SIG-M5 (cell line): ENCODE data around the gene RASA3.
"Not testable (repeated sequence)": the region's sequence is repeated elsewhere in the genome, so short reads cannot be mapped to it uniquely, and the experiment has no call there.

Experiments used
- DNase-seq: peaks from one replicate; lab custom pipeline; 2025; lab: John Stamatoyannopoulos, UW

The RASA3 gene

DNA sequence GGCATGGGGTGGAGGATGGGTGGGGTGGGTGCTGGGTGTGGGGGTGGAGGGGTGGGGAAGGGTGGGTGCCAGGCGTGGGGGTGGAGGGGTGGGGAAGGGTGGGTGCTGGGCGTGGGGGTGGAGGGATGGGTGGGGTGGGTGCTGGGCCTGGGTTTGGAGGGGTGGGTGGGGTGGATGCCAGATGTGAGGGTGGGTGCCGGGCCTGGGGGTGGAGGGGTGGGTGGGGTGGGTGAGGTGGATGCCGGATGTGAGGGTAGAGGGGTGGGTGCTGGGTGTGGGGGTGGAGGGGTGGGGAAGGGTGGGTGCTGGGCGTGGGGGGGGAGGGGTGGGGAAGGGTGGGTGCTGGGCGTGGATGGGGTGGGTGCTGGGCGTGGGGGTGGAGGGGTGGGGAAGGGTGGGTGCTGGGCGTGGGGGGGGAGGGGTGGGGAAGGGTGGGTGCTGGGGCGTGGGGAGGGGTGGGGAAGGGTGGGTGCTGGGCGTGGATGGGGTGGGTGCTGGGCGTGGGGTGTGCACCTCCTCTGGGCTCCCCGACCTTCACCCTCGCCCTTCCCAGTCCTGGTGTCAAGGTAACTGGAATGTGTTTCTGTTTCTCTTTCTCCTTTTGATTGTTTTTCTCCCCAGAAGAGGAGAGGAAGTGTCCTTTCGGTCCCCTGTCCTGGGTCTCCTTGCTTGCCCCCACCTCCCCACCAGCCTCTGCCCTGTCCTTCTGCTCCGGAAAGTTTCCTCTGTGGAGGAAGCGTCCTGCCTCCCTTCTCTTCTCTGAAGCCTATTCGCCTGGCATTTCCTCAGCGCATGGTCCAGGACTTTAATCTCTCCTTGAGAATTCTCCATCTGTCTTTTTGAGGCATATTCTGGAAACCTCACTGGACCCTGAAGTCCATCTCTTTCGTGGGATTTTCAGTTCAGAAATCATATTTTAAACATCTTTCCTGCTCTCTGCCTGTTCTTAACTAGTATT is 23.8 kb upstream of the RASA3 start:
- DNase-seq = no peak

DNA sequence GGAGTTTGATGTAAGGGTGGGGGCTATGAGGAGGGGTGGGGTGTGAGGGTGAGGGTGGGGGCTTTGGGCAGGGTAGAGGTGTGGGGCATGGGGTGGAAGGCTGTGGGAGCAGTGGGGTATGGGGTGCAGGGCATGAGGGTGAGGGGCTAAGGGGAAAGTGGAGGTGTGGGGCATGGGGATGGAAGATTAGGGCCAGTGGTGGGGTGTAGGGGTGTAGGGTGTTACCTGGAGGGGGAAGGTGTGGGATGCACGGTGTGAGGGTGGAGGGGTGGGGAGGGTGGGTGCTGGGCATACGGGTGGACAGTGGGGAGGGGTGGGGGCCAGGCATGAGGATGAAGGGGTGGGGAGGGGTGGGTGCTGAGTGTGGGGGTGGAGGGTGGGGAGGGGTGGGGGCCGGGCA is 22.9 kb upstream of the RASA3 start:
- DNase-seq = no peak

DNA sequence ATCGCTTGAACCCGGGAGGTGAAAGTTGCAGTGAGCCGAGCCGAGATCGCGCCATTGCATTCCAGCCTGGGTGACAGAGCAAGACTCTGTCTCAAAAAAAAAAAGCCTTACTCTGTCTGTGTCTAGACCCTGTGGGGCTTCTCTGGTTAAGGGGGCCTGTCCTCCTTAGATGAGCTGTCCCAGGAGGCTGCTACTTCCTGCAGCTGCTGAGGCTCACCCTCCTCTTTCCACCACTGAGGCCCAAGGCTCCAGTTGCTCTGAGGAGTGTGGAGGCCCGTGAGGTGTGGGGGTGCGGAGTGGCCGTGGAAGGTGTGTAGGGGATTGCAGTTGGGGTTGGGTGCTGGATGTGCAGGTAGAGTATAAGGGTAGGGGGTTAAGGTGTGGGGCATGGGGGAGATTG is 22.1 kb upstream of the RASA3 start:
- DNase-seq = no peak

DNA sequence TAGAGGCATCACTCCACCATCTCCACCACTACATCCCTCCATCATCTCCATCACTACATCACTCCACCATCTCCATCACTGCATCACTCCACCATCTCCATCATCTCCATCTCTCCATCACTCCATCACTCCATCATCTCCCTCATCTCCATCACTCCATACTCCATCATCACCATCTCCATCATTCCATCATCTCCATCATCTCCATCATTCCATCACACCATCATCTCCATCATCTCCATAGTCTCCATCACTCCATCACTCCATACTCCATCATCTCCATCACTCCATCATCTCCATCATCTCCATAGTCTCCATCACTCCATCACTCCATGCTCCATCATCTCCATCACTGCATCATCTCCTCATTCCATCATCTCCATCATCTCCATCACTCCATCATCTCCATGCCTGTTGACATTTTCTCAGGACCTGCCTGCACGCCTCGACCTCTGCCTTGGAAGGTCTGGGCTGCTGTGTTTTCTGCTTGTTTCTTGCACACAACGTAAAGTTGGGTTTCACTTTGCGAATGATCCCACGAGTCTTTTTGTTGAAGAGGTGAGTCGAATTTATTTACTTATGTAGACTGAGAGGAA is 21.2 kb upstream of the RASA3 start:
- DNase-seq = no peak

DNA sequence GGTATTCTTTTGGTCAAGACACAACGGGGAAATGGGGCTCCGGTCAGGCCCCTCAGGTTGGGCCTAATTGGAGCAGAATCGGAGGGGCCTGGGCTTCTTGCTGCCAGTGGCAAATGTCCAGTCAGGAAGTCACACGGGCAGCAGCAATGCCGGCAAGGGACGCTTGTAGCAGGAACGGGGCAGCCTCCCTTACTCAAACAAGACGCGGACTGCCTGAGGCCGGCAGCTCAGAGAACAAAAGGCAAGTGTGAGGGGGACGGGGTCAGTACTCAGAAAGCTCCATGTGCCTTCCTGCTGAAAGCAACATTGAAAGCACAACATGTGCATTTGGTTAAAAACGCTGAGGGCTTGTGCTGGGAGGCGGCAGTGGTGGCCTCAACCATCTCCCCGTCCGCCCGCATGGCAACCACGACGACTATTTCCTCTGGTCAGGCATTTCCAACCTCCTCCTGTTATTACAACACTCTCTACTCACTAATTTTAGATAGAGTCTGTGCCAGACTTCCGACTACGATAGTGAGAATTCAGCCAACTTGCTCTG is 20.5 kb upstream of the RASA3 start:
- DNase-seq = no peak

DNA sequence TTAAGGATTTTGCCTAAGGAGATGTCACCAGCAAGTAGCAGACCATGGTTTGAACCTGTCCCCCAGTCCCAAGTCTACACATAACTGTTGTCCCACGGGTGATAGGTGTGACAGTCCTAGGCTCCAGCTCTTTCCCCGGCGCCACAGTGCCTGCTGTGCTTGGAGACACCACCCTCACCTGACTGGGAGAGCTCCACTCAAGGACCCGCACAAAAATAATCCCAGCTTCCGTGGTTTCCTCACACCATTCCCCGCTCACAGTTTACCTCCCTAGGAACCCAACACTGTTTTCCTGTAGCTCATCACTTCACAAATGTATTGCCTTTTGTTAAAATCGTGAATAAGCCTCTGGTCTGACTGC is 19.8 kb upstream of the RASA3 start:
- DNase-seq = no peak

DNA sequence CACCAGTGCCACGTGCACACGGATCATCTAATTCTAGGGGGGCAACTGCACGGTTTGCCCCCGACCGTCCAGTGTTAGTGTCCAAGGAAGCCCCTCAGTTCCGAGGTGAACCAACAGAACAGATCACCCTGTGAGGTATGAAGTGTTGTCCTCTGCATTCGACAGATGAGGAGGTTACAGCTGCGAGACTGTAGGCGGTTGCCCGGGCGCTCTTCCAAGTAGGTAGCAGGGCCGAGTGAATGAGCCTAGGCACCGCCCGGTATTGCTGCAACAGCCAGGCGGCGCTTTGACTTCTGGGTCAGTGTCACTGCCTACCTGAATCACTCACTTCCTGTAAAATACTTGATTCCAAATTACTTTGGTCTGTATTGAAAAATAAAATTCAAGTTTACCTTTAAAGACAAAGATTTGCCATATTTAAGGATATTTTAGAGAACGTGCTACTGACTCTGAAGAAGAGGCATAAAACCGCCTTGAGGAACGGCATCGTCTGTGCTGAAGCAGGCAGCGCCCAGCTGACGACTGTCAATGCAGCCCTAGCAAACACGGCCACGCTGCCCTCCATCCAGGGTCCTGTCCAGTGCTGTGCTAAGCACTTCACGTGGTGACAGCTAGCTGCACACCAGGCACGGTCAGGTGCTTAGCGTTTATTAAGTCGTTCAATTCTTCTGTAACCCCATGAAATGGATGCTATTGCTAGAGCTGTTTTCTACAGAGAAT is 19.3 kb upstream of the RASA3 start:
- no peak for DNase-seq

DNA sequence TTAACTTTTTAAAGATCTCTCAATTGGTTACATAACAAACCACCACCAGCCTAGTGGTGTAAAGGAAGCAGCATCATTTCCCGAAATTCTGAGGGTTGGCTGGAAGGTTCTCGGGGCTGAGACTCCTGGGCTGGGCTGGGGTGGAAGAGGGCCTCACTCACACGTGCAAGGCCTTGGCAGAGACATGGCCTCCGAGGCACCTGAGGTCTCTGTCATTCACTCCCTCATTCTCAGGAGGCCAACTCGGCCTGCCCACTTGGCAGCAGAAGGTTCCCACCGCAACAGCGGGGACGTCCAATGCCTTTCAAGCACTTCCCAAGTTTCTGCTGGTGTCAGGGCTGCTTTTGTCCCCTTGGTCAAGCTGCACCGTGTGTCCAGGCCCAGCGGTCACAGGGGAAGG is 18.6 kb upstream of the RASA3 start:
- DNase-seq = no peak

DNA sequence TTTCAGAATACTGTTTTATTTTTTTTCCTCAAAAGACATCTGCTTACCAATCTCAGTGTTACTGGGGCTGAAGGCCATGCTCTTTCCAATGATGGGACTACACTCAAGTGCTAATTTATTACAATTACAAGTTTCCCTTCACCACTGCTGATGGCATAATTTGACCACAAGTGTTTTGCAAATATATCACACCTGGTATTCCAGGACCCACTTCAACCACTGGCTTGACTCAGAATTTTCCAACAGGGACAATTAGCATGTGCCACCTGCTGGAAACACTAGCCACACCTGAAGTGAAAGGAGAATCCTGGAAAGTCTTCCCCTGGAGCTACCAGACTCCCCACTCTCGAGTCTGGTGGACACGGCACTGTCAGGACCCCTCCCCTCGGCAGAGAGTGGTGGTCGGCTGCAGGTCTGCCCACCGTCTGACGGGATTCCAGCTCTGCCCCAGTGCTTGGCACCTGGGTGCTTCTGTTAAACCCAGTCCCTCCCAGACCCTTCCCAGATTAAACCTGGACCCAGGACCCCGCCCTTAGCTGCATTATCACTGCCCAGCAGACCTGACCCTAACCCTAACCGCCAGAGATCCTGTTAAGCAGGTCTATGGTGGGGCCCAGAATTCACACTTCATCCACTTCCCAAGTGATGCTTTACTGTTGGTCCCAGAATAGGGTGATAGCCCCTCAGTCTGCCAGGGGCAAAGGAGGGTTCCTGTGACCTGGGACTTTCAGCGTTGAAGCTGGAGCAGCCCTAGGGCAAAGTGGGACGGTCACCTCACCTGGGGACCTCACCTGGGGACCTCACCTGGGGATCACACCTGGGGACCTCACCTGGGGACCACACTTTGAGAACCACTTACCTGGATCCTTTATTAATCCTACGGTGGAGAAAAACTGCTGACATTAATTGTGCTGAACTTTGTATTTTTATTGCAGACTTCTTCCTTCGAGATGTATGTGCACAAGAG is 17.6 kb upstream of the RASA3 start:
- DNase-seq = no peak

DNA sequence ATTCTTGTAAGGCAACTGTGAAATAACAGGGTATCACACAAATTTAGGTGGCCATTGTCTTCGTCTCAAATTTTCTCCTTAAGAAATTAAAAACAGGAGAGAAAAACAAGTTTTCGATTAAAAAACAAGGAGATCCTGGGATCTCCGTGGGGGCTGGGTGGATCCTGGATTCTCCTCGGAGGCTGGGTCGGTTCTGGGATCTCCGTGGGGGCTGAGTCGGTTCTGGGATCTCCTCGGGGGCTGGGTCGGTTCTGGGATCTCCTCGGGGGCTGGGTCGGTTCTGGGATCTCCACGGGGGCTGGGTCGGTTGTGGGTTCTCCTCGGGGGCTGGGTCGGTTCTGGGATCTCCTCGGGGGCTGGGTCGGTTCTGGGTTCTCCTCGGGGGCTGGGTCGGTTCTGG is 16.5 kb upstream of the RASA3 start:
- DNase-seq = not testable (repeated sequence)

DNA sequence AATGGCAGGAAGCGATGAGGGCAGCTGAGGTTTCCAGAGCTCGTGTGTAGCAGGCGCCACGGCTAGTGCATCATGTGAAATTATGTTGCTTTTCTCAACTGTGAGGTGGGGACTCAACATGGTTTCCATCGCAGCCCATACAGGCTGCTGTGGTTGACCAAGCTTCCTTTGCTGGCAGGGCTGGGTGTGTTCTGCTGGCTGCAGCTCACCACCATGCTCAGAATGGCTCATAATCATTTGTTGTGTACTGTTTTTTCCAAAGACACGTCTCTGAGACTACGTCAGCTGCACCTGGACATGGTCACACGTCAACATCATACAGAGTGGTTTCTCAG is 16.1 kb upstream of the RASA3 start:
- no peak for DNase-seq

DNA sequence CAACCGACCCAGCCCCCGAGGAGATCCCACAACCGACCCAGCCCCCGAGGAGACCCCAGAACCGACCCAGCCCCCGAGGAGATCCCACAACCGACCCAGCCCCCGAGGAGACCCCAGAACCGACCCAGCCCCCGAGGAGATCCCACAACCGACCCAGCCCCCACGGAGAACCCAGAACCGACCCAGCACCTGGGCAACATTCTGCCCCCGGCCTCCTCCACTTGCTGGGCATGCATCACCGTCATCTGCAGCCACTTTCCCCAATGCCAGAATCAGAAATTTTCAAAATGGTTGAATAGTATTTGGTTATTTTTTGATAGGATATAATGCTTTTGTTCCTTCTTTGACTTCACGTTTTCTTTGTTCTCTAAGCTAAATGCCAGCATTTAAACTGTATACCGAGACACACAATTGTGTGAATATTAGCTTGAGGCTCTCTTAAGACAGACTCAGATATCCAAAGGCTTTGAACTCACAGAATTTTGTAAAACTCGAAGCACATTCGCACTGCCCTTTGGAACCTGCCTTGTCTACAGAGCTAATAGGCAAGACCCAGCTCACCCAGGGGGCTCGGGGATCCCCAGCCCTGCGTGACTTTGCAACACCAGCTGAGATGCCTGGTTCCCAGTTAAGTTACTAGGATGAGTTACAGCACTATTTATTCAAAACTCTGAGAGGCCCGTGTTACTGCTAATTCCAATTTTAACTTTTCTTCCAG is 15.5 kb upstream of the RASA3 start:
- DNase-seq = no peak

DNA sequence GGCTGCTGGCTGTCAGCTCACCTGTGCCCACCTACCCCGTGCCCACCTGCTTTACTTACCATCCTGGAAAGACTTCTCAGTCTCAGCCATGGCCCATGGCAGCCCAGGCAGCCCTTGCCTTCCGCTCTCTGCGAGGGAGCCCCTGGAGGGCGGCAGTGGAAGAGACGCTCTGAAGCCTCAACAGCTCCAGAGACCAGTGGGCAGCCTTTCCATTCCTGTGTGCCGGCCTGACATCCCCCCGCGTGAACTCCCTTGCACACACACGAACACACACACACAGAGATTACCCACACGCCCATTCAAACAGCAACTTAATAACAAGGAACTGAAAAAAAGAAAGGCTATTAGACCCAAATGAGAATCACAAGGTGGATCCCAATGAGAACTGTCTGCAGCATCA is 14.2 kb upstream of the RASA3 start:
- no peak for DNase-seq

DNA sequence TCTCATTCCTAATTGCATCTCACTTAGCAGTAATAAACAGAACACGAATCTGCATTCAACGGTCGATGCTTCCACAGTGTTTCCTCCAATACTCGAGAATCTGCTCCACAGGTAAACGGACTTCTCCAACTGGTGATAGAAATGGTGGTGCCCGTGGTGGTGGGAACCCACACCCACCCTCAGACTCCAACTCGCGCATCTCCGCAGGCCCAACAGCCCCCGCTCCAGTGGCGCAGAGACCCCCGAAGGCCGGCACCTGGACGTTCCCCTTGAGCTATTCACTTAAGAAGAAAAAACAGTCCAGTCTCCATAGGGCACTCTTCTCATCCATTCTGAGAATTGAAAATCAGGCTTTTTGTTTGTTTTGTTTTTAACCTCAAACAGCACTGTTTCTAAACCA is 13.8 kb upstream of the RASA3 start:
- no peak for DNase-seq

DNA sequence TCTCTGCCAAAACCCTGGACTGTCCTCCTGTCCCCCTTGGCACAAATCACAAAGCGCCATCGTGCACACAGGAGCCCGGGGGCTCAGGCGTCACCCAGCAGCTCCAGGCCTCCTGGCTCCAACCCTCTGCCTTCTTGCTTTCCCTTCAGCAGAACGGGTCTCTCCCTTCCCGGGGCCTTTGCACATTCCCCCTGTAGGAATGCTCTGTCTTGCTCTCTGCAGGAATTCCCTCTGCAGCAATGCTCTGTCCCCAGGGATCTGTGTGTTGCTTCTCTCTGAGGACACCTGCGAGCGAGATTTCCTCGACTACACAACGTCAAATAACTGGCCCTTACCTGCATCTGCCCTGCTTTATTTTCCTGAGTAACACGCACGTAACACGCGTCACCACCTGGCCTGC is 13.3 kb upstream of the RASA3 start:
- no peak for DNase-seq

DNA sequence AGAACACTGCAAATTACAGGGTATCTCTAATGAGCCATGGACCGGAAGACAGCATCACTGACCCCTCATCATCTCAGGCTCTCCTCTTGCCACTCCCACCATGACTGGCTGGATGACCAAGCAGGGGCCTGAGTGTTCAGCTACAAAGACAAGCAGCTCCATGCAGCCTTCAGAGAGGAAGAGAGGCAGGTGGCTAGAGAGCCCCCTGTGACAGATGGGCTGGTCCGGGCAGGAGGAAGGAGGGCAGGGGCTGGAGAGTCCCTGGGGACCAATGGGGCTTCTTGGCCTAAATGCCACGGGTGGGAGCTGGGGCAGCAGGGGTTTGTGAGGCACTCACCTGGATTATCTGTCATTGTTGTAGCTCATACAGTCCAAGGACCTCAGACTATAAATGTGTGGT is 12.8 kb upstream of the RASA3 start:
- no peak for DNase-seq

DNA sequence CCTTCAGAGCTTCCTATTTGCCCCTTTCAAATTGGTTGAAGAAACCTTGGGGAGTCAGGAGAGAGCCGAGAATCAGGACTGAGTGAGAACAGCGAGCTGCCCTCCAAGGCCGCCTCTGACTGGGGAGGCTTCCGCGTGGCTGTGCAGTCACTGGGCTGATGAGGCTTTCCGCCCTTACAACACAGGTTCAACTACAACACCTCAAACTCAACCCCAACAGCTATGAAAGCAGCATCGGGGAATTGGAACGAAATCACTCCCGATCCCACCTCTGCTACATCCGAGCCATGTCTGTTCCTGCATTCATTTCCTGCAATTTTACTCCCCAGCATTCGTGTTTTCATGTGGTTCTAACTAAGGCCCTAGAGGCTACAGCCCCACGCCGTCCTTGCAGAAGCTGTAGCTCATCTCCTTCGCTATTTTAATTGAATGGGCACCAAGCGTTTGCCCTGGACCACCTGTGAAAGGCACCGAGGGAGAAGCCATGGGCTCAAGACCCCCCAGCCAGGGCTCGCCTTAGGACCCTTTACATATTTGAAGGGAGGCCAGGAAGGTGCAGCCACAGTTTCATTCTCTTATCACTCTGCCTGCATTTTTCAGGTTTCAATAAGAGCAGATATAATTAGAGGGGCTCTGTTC is 12.3 kb upstream of the RASA3 start:
- DNase-seq = no peak

DNA sequence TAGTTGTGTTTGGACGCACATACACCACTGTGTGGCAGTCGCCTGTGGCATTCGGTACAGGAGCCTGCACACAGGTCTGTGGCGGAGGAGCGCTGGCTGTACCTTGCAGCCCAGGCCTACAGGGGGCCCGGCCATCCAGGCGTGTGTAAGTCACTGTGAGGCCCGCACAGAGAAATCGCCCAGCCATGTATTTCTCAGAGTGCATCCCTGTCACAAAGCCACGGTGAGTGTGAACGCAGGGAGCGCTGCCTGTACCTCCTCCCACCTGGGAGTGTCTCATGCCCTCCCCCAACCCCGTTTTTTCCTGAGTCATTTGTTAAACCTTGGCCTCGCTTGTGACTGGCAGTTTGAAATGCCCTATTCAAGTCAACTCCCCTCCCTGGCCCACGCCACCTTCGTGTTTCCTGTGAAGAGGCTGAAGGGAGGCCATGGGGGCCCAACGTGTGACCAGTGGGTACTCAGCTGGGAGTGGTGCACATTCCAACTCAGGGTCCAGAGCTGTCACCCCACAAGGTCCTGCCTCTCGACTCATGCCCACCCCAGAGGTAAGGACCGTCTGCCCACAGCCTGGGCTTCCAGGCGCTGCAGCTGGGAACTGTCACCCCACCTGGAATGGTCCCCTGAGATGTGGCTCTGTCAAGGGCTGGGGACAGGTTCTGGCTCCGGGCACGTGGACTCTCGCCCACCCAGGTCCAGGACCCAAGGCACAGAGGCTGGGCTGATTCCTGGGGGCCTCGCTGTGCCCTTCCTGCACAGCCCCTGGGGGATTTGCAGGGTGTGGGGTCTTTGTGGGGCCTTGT is 11.6 kb upstream of the RASA3 start:
- DNase-seq = no peak

DNA sequence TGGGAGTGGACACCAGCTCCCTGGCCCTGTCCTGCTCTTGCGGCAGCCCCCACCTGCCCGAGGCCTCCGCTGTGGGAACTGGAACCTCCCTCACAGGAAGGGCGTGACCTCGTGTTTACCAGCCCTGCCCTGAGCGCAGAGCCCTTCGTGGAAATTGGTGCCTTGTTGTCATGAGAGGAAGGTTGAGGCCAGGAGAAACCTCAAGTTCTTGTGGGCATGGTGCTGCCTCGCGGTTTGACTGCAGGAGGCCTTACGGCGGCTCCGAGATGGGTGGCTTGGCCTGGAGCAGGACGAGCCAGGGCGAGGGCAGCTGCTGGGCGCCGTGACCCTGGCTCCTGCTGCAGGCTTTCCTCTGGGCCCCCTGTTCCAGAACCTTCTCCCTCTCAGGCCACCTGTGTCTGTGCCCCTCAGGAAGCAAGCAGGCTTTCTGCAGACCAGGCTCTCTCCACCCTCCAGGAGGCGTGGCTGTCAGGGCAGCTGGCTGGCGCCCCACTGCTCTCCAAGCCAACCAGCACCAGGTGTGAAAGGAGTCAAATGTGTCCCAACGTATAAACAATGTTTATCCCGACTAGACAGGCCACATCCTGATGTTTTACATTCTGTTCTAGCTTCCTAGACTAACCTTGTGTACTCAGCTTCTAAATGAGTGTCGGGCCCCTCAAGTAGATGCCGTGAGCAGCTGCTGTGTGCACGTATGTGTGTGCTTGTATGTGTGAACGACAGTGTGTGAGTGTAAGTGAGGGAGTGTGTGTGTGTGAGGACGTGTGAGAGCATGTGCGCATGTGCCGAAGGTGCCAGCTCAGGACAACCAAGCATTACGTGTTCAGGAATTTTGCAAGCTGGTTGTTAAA is 10.4 kb upstream of the RASA3 start:
- DNase-seq = no peak
